Activated CD4-positive, alpha-beta memory T cell treated with anti-CD3 and anti-CD28 coated beads for 36 hours (primary cell): ENCODE measurements around the gene GRIK1. TPM values are rescaled to one million over a fixed set of nuclear protein-coding genes. Genes with fewer than 3 reads are reported as not detected.

Experiments used
- CTCF ChIA-PET: fragments of 350-600 bp; sonication (Branson Sonifier 250); formaldehyde crosslinking; loops from one replicate; lab custom pipeline; 2021; ENCODE audit warnings: antibody characterized with exemption, inconsistent platforms; lab: Charles Lee
- POLR2A ChIA-PET: fragments of 350-600 bp; sonication (Branson Sonifier 250); formaldehyde crosslinking; loops from one replicate; lab custom pipeline; 2021; ENCODE audit warnings: antibody characterized with exemption; lab: Charles Lee
- DNase-seq: peaks from one replicate; pipeline ENCODE4 v3.0.0-alpha.2; 2020
- H3K27ac Mint-ChIP-seq: one replicate; pipeline ENCODE4 v1.8.0; 2021; ENCODE audit warnings: mixed read lengths
- H3K27me3 Mint-ChIP-seq: one replicate; pipeline ENCODE4 v1.8.0; 2021; ENCODE audit warnings: mixed read lengths
- H3K36me3 Mint-ChIP-seq: one replicate; pipeline ENCODE4 v1.8.0; 2021; ENCODE audit warnings: mixed read lengths
- H3K4me1 Mint-ChIP-seq: one replicate; pipeline ENCODE4 v1.8.0; 2021; ENCODE audit warnings: low read depth, mixed read lengths
- H3K4me3 Mint-ChIP-seq: one replicate; pipeline ENCODE4 v1.8.0; 2021; ENCODE audit warnings: mild to moderate bottlenecking, mixed read lengths
- H3K9me3 Mint-ChIP-seq: one replicate; pipeline ENCODE4 v1.8.0; 2021; ENCODE audit warnings: mixed read lengths
- intact Hi-C: fragments of 100-400 bp; cut with micrococcal nuclease; formaldehyde crosslinking; loops from one replicate; pipeline ENCODE4 v1.15.1; 2023
- total RNA-seq, 2 experiments: library from RNA; stranded (reverse); gene quantifications; one replicate each; pipeline ENCODE4 v1.2.3, GENCODE V29; 2021

Gene GRIK1
- total RNA-seq, 2 experiments from 2014 or later, result not detected

DNA sequence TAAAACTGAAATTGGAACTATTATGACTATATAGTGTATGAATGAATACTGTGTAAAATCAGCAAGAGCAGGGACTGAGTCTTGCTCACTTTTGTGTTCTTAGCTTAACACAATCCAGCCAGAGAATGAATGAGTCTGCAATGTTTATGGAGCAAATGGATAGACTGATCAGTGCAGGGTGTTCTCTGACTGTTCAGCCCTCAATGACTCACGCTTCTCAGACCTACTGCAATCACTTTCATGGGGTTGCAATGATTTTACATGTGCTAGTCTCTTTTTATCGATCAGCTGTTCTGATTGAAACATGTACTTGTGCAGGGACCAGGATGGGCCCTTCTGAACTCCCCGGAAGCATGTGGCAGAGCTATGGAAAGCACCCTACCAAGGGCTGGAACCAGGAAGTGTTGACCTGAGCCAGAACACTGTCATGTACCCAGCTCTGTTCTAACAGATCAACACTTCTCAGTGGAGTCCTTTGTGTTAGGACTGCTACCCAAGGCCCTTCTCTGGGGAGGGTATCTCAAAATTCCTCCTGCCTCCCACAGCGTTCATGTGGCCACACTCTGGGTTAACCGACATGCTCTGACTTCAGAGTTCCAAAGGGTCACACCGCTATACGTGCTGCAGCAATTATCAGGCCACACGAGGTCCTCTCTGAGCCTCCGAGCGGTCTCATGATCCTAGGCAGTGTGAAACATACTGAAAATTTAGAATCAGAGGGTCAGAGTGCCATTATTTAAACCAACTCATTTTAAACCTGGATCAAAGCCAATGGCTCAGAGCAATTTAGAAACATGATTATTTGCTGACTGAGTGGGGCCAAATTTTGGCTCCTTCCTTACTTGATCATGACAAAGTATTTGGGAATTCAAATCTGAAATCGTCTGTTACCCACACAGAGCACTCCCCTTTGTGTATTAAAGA, 35.2 kb downstream of the GRIK1 start:
- no peak overlapping the region for H3K4me3 Mint-ChIP-seq
- H3K36me3 Mint-ChIP-seq, result no peaks in the 10 kb centered on the region
- no peaks in the 10 kb centered on the region for H3K4me1 Mint-ChIP-seq
- no peaks in the 10 kb centered on the region for H3K27me3 Mint-ChIP-seq
- DNase-seq, result no peak
- H3K27ac Mint-ChIP-seq, result no peak overlapping the region
- intact Hi-C loops, result no loop called here
- CTCF ChIA-PET, result no interaction called here
- POLR2A ChIA-PET, result no interaction called here
- H3K9me3 Mint-ChIP-seq, result peaks cover 7% of the 10 kb centered on the region

DNA sequence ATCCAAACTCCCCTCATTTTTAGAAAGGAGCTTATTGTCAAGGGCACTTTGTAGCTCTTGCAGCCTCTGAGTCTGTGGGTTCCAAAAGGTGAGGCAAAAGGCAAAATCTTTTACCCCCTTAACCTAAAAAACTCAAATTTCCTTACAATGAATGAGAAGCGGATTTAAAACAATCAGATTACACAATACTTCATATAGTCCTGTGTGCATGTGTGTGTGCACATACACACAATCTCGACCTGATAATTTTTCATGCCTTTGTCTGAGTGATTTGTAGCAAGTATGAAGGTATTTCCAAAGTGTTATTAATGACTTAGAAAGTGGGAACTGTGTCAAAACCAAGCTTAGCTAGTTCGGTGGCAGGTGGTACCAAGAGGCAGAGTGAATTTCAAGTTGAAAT, 42.9 kb downstream of the GRIK1 start:
- CTCF ChIA-PET, result no interaction called here

DNA sequence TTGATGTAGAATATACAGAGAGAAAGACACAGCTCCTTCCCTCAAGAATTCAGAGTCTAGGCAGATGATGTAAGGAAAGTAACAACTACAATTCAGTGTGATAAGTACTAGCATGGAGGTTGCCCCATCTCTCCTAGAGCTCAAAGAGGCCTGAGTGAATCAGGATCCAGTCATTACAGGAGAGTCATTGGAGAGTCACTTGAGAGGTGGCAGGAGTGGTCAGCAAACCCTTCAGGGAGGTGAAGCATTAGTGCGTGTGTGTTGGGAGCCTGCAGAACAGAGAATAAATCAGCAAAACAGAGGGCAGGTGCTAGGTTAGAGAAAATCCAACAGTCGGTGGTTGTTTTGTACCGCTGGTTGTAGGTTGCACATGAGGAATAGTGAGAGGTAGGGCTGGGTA, 46.1 kb downstream of the GRIK1 start:
- Mint-ChIP-seq H3K9me3 (no peaks in the 10 kb centered on the region), H3K36me3 (no peaks in the 10 kb centered on the region), H3K27ac (no peak overlapping the region), H3K4me3 (no peak overlapping the region), H3K27me3 (no peaks in the 10 kb centered on the region), H3K4me1 (no peaks in the 10 kb centered on the region)
- ChIA-PET CTCF (no interaction called here), POLR2A (no interaction called here)
- no peak for DNase-seq
- intact Hi-C loops, result no loop called here

More for the DNA sequence above, 42.9 kb downstream of the GRIK1 start:
- Mint-ChIP-seq H3K36me3 (no peaks in the 10 kb centered on the region), H3K27me3 (no peaks in the 10 kb centered on the region), H3K27ac (no peak overlapping the region), H3K4me3 (no peak overlapping the region), H3K9me3 (no peaks in the 10 kb centered on the region), H3K4me1 (no peaks in the 10 kb centered on the region)
- POLR2A ChIA-PET, result no interaction called here
- intact Hi-C loops, result no loop called here
- DNase-seq, result no peak

DNA sequence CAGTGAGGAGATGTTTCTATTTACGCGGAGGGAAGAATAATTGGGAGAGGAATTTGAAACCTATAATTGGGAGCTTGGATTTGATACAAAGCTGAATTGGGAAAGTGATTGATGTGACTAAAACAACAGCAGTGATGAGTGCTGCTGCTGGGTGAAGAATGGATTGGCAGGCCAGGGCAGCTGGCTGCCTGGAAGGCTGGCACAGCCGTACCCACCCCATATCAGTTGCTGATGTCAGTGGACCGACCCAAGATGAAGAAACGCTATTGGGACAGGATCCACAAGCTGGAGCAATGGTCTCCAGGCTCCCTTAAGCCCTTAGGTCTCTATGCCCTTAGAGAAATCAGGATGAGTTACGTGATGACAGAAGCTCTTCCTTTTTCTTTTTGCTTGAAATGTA, 47.4 kb downstream of the GRIK1 start:
- intact Hi-C loops, result no loop called here
- Mint-ChIP-seq H3K36me3 (no peaks in the 10 kb centered on the region), H3K27ac (no peak overlapping the region), H3K27me3 (no peaks in the 10 kb centered on the region), H3K4me1 (no peaks in the 10 kb centered on the region), H3K4me3 (no peak overlapping the region), H3K9me3 (no peaks in the 10 kb centered on the region)
- DNase-seq, result no peak
- ChIA-PET CTCF (no interaction called here), POLR2A (no interaction called here)

DNA sequence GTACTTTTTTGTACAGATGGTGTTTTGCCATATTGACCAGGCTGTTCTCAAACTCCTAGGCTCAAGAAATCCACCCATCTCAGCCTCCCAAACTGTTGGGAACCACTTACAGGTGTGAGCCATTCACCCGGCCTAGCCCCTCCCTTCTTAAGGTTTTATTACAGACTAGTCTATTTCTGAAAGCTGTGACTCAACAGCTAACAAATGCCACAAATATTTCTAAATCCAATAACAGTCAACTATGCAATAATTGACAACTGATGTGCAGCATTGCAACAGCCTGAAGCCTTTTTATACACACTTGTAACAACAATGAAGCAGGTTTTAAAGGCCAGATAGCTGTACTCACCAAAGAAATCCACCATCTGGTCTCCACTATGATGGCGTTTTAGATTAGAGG, 51.4 kb downstream of the GRIK1 start:
- H3K36me3 Mint-ChIP-seq, result no peaks in the 10 kb centered on the region
- H3K4me3 Mint-ChIP-seq, result no peak overlapping the region
- no peaks in the 10 kb centered on the region for H3K4me1 Mint-ChIP-seq
- H3K27me3 Mint-ChIP-seq, result no peaks in the 10 kb centered on the region
- intact Hi-C loops, result no loop called here
- H3K27ac Mint-ChIP-seq, result no peak overlapping the region
- no peak for DNase-seq
- POLR2A ChIA-PET, result no interaction called here
- CTCF ChIA-PET, result interaction anchor here (1.6 kb wide), 1 partner anchor 39 kb away, joined by 3 read pairs; no protein-coding TSS in a partner anchor
- no peaks in the 10 kb centered on the region for H3K9me3 Mint-ChIP-seq

DNA sequence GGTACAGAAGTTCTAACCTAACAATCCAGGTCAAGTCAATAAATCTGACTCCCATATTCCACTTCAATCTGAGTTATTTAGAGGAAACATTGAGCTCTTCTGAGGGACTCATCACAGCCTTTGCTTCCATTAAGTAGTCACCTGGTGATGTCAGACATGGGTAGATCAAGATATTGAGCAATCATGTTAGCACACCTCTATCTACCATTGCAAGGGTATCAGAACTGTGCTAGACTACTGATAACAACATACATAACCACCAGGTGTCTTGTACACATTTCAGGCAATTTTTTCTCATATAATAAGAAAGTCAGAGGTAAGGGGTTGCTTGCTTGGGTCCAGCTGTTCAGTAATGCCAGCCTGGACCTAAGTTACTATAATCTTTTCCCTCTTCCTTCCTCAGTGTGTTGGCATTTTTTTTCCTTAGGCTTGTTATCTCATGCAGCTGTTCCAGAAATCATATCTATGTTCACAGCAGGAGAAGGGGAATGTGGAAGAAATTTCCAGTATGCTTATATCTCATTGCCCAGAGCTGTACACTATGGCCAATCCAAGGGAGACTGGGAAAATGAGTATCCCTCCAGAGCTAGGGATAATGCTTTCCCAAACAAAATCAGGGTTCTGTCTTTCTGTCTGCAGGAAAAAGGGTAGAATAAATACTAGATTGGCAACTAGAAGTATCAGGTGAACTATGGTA, 52.3 kb downstream of the GRIK1 start:
- no peaks in the 10 kb centered on the region for H3K27me3 Mint-ChIP-seq

DNA sequence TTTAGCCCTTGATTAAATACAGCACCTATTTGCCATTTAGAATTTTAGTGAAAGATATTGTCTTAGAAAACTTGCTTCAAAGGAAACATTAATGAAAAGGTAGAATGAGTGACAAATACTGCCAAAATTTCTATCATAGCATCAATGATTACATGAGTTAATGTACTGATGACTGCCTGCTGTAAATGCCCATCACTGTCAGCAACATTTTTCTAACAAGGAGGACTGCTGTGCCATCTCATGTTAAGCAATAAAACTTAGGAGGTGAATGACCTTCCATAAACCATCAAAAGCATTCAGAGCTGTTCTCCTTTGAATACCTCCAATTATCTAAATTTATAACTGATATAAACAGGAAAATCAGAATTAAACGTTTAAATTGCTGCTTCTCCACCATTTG, 54.3 kb downstream of the GRIK1 start:
- H3K4me1 Mint-ChIP-seq, result no peaks in the 10 kb centered on the region
- POLR2A ChIA-PET, result no interaction called here
- no peaks in the 10 kb centered on the region for H3K36me3 Mint-ChIP-seq
- DNase-seq, result no peak
- no peaks in the 10 kb centered on the region for H3K9me3 Mint-ChIP-seq
- no peak overlapping the region for H3K4me3 Mint-ChIP-seq
- H3K27me3 Mint-ChIP-seq, result no peaks in the 10 kb centered on the region
- H3K27ac Mint-ChIP-seq, result no peak overlapping the region
- intact Hi-C loops, result no loop called here
- CTCF ChIA-PET, result no interaction called here

More for the DNA sequence above, 52.3 kb downstream of the GRIK1 start:
- Mint-ChIP-seq H3K4me1 (no peaks in the 10 kb centered on the region), H3K9me3 (no peaks in the 10 kb centered on the region), H3K4me3 (no peak overlapping the region), H3K27ac (no peak overlapping the region), H3K36me3 (no peaks in the 10 kb centered on the region)
- DNase-seq, result no peak
- CTCF ChIA-PET, result interaction anchor here (1.6 kb wide), 1 partner anchor 38 kb away, joined by 3 read pairs; no protein-coding TSS in a partner anchor
- intact Hi-C loops, result no loop called here
- POLR2A ChIA-PET, result no interaction called here

DNA sequence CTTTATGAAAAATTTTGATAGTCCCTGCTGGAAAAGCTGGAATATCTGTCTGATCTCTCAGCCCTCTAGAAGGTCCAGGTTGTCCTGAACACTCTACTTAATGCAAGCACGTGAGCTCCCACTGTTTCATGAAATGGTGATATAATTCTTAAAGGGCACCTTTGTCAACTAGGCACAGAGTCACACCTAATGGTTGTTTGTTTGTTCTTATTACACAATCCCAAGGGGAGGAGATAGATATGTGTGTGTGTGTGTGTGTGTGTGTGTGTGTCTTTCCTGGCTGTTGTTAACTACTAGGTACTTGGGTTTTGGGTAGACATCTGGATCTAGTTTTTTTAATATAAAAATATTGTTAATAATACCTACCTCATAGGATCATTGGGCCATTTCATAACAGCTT, 63.9 kb downstream of the GRIK1 start:
- no peak for DNase-seq
- POLR2A ChIA-PET, result no interaction called here
- H3K27ac Mint-ChIP-seq, result no peak overlapping the region
- no peaks in the 10 kb centered on the region for H3K4me1 Mint-ChIP-seq
- H3K4me3 Mint-ChIP-seq, result no peak overlapping the region
- H3K27me3 Mint-ChIP-seq, result no peaks in the 10 kb centered on the region
- H3K36me3 Mint-ChIP-seq, result no peaks in the 10 kb centered on the region
- intact Hi-C loops, result no loop called here
- CTCF ChIA-PET, result no interaction called here
- no peaks in the 10 kb centered on the region for H3K9me3 Mint-ChIP-seq

DNA sequence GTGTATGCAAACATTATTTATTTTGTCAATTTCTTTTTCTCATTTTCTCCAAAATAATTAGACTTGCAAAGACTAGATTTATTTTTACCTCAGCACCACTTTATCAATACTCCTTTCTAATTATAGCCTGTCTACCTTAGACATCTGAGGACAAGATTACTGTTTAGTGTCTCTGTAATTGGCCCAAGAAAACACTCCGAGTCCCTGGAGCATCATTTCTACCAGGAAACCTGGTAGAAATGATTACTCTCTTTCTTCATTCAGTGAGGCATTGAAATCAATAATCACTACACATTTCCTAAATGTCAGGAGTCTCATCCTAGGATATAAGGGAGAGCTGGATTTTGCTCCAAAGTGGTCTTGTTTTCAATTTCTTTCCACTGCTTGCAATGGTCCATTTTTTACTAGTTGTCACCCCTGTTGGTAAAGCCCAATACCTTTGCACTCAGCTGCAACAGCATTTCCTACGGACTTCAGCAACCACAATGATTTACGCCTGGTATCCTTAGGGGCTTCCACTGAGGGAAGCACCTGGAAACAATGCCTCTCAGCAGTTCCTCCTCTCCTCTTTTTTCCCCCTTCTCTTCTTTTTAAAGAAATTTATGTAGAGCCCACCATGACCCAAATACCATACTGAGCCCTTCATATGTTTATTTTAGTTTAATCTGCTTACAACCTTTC, 64.6 kb downstream of the GRIK1 start:
- Mint-ChIP-seq H3K4me3 (no peak overlapping the region), H3K27ac (no peak overlapping the region), H3K36me3 (no peaks in the 10 kb centered on the region), H3K9me3 (no peaks in the 10 kb centered on the region), H3K4me1 (no peaks in the 10 kb centered on the region), H3K27me3 (no peaks in the 10 kb centered on the region)
- intact Hi-C loops, result no loop called here
- ChIA-PET POLR2A (no interaction called here), CTCF (no interaction called here)
- DNase-seq, result no peak

DNA sequence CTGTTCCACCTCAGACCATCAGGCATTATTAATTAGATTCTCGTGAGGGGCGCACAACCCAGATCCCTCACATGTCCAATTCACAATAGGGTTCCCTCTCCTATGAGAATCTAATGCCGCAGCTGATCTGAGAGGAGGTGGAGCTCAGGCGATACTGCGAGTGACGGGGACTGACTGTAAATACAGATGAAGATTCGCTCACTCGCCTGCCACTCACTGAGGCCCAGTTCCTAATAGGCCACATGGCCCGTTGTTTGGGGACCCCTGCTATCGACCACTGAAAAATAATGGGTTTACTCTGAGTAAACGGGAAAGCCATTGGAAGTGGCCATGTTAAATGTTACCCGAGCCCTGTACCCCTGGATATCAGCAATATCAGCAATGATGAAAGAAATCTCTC, 65.9 kb downstream of the GRIK1 start:
- H3K27me3 Mint-ChIP-seq, result no peaks in the 10 kb centered on the region
- intact Hi-C loops, result no loop called here
- CTCF ChIA-PET, result interaction anchor here (1.2 kb wide), 1 partner anchor 11 kb away, joined by 3 read pairs; no protein-coding TSS in a partner anchor
- H3K4me3 Mint-ChIP-seq, result no peak overlapping the region
- POLR2A ChIA-PET, result no interaction called here
- no peak for DNase-seq
- H3K9me3 Mint-ChIP-seq, result no peaks in the 10 kb centered on the region
- no peaks in the 10 kb centered on the region for H3K36me3 Mint-ChIP-seq
- H3K27ac Mint-ChIP-seq, result no peak overlapping the region
- no peaks in the 10 kb centered on the region for H3K4me1 Mint-ChIP-seq

DNA sequence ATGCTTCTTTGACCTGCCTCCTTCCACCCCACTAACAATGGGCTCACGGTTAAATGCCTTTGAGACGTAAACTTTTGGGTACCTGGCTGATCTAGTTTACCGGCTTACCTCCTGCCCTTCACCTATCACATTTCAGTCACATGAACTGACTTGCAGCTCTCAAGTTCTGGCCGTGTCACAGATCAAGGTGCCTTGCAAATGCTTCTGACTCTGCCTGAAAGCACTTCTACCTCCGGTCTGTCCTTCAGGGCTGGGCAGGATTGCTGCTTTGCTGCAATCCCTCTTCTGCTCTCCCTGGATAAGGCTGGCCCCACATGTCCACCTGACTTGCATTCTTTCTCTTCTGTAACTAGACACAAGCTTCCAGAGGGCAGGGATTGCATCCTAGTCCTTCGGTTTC, 69.0 kb downstream of the GRIK1 start:
- Mint-ChIP-seq H3K36me3 (no peaks in the 10 kb centered on the region), H3K4me1 (no peaks in the 10 kb centered on the region), H3K9me3 (no peaks in the 10 kb centered on the region), H3K27me3 (peaks cover 2% of the 10 kb centered on the region), H3K4me3 (no peak overlapping the region), H3K27ac (no peak overlapping the region)
- ChIA-PET POLR2A (no interaction called here), CTCF (no interaction called here)
- no peak for DNase-seq
- intact Hi-C loops, result no loop called here

DNA sequence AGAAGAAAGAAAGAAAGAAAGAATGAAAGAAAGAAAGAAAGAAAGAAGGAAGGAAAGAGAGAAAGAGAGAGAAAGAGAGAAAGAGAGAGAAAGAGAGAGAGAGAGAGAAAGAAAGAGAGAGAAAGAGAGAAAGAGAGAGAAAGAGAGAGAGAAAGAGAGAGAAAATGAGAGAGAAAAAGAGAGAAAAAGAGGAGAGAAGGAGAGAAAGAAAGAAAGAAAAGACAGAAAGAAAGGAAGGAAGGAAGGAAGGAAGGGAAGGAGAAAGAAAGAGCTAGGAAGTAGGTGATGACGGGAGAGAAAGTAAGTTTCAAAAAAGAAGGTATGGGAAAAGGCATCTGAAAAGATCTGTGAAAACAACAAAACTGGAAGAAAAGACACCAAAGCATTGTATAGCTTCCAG, 72.0 kb downstream of the GRIK1 start:
- H3K27me3 Mint-ChIP-seq, result peaks cover 5% of the 10 kb centered on the region
- no peaks in the 10 kb centered on the region for H3K36me3 Mint-ChIP-seq
- H3K4me3 Mint-ChIP-seq, result no peak overlapping the region
- DNase-seq, result no peak
- no peak overlapping the region for H3K27ac Mint-ChIP-seq
- intact Hi-C loops, result no loop called here
- no peaks in the 10 kb centered on the region for H3K9me3 Mint-ChIP-seq
- ChIA-PET POLR2A (no interaction called here), CTCF (no interaction called here)
- no peaks in the 10 kb centered on the region for H3K4me1 Mint-ChIP-seq
